Peyer's patch (tissue), 4 donors: ENCODE results near the gene CTNNBL1. TPM values are rescaled to one million over a fixed set of nuclear protein-coding genes. Genes with fewer than 3 reads are reported as not detected.
A peak's percentile ranks its signal among the peaks of the same experiment; 100 is the strongest.

Experiments used
- DNase-seq, 3 donors: peaks; one replicate each; pipeline ENCODE4 v3.0.0-alpha.2; 2017 to 2019
- H3K27ac ChIP-seq, 4 donors: fragments of 200-600 bp; sonication (generic); one replicate each; pipeline ENCODE4 v1.5.1; 2016 to 2019
- H3K27me3 ChIP-seq, 2 donors: fragments of 200-600 bp; sonication (generic); one replicate each; pipeline ENCODE4 v1.5.1; 2019
- H3K36me3 ChIP-seq, 3 donors: fragments of 200-600 bp; sonication (generic); one replicate each; pipeline ENCODE4 v1.5.1; 2016 to 2019
- H3K4me1 ChIP-seq, 4 donors: fragments of 200-600 bp; sonication (generic); one replicate each; pipeline ENCODE4 v1.5.1; 2016 to 2019
- H3K4me3 ChIP-seq, 4 donors: fragments of 200-600 bp; sonication (generic); 1 replicate in 3 of 4; 2 replicates in 1 of 4; pipeline ENCODE4 v1.5.1; 2016 to 2019; ENCODE audit warnings: mild to moderate bottlenecking in 1 of 4
- H3K9me3 ChIP-seq, 4 donors: fragments of 200-600 bp; sonication (generic); one replicate each; pipeline ENCODE4 v1.5.1; 2016 to 2019; ENCODE audit warnings: mild to moderate bottlenecking in 1 of 4
- CTCF ChIP-seq, 6 experiments: fragments of 450-650 bp in 4 of 6; fragments of 200-600 bp in 2 of 6; sonication (generic) in 1 of 6; IDR thresholded peaks; one replicate each; pipeline ENCODE4 v1.5.1; 2017 to 2019; ENCODE audit warnings: antibody characterized with exemption in 6 of 6, mild to moderate bottlenecking in 3 of 6, moderate library complexity in 1 of 6
- POLR2A ChIP-seq, 2 donors: fragments of 450-650 bp; IDR thresholded peaks; one replicate each; pipeline ENCODE4 v1.5.1; 2017; ENCODE audit warnings: antibody characterized with exemption in 2 of 2, mild to moderate bottlenecking in 2 of 2, moderate library complexity in 2 of 2
- total RNA-seq, 4 donors: library from RNA; depleted of rRNA; stranded (reverse); fragments of >200 nt; gene quantifications; one replicate each; pipeline ENCODE4 v1.1.0, GENCODE V29; 2016

CTNNBL1 gene
- total RNA-seq, 4 donors from 2014 or later: 16.3 to 30.2 (median 23.6) TPM

GRCh38 chr20:37899105-37900045 is 205.5 kb downstream of the CTNNBL1 start:
- TF ChIP-seq POLR2A (IDR thresholded peaks at IDR 0.05): no peak
- no peak for TF ChIP-seq CTCF (IDR thresholded peaks at IDR 0.05)
- Histone ChIP-seq H3K9me3 (no peaks in the 10 kb centered on the region), H3K27ac (no peak overlapping the region), H3K4me3 (no peak overlapping the region), H3K27me3 (peaks cover 0 to 12% of the 10 kb centered on the region in 2 donors), H3K36me3 (no peaks in the 10 kb centered on the region), H3K4me1 (peaks cover 0 to 16% (median 6%) of the 10 kb centered on the region in 4 donors)
- no peak for DNase-seq

DNA sequence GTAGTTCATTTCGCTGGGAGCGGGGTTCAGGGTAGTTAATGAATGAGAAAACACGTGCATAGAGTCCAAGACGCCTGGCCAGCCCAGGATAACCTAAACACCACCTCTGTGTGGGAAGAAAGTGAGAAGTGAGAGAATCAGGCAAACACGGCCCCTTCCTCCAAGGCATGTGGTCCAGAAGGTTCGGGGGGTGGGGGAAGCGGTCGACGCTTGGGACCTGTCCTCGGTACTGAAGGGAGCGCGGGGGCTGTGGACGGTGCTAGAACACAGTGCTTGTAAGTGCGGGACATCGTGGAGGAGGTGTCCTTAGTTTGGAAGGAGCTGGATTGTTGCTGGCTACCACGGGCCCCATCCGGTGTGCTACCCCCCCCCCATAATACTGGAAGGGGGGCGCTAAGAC is 207.4 kb downstream of the CTNNBL1 start:
- no peak for DNase-seq
- peaks cover 0 to 12% of the 10 kb centered on the region in 2 donors for H3K27me3 ChIP-seq
- H3K36me3 ChIP-seq: no peaks in the 10 kb centered on the region
- H3K4me1 ChIP-seq: peaks cover 0 to 16% (median 6%) of the 10 kb centered on the region in 4 donors
- H3K9me3 ChIP-seq: no peaks in the 10 kb centered on the region
- TF ChIP-seq POLR2A (IDR thresholded peaks at IDR 0.05): no peak
- TF ChIP-seq CTCF (IDR thresholded peaks at IDR 0.05): no peak
- H3K4me3 ChIP-seq: no peak overlapping the region
- H3K27ac ChIP-seq: no peak overlapping the region

DNA sequence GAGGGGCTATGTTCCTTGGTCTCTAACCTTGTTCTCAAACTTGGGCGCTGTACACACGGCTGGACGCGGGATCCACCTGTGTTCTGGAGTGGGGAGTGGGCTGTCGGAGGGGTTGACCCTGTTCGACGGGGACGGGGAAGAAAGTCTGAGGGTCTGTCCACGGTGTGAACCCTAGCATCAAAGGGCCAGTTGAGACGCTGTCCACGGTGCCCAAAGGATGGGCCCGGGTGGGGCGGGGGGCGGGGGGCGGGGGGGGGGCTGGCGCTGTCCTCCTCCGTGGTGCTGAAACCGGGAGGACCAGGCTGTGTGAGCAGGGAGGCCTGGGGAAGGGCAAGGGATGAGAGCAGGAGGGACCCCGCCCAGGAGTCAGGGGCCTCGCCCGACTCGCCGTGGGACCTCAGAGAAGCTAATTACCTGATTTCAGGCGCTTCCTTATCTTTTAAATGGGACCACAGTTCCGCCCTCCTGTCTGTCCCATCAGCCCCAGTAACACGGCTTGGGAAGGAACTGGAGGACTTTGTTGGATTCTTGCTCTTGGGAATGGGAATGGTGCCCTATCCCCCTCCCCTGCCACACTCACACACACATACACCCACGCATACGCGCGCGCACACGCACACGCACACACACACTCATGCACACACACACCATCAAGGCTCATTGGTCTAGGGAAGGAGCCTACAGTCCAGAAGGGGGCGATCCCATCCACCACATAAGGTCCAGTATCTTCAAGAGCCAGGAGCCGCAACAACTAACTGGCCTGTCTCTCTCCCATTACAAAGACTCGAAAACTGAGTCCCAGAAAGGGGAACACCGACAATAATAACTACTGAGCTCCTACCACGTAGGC is 208.0 kb downstream of the CTNNBL1 start:
- peaks cover 0 to 12% of the 10 kb centered on the region in 2 donors for H3K27me3 ChIP-seq

DNA sequence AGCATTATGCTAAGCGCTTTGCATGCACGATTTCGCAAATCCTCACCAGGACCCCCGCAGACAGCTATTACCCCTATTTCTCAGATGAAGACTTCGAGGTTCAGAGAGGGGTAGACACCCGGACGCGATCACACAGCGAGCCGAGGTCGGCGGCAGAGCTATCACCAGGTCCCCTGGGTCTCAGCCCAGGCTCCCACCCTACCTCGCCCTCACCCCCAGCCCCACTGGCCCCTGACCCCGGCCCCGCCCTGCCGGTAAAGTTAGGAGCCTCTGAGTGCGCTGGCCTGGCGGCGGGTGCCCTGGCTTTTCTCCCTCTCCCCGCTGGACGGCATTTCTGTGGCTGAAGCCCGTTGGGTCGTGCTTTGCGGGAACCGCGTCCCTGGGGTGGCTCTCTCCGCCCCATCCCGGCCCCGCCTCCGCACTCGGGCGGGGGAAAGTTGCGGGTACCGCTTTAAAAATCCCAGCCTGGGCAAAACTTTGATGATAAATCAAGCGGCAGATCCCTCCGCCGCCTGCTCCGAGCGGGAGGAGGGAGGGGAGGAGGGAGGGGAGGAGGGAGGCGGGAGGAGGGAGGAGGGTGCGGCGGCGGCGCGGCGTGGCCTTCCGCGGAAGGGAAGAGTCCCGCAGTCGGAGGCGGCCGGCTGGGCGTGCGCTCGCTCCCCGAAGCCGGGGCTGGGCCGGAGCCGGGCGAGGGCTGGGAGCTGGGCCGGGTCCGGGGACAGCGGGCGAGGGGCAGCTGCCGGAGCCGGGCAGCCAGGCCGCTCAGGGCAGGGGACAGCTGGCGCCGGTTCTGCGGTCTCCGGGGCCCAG is 208.9 kb downstream of the CTNNBL1 start, which contains the start of gene VSTM2L:
VSTM2L (plus strand) TSS at position 624 of the 810 bp plus-strand sequence. CDS start 224 bp downstream, outside the sequence.
- H3K4me3 ChIP-seq: peak within 1 kb of the TSS; percentile 17 to 46 (median 40)

More for the DNA sequence above, 208.0 kb downstream of the CTNNBL1 start:
- TF ChIP-seq CTCF (IDR thresholded peaks at IDR 0.05) (peak in 4 of 6 experiments; percentile 15 to 42 (median 28)), POLR2A (IDR thresholded peaks at IDR 0.05) (no peak)
- H3K9me3 ChIP-seq: no peaks in the 10 kb centered on the region
- no peaks in the 10 kb centered on the region for H3K36me3 ChIP-seq
- H3K27ac ChIP-seq: no peak overlapping the region
- H3K4me1 ChIP-seq: peaks cover 0 to 16% (median 6%) of the 10 kb centered on the region in 4 donors
- H3K4me3 ChIP-seq: no peak overlapping the region
- DNase-seq: peak in 2 of 3 donors; percentile 32 to 69

More for the DNA sequence above, 208.9 kb downstream of the CTNNBL1 start, which contains the start of gene VSTM2L:
- Histone ChIP-seq H3K9me3 (no peaks in the 10 kb centered on the region), H3K36me3 (no peaks in the 10 kb centered on the region), H3K27ac (no peak within 1 kb of the TSS), H3K4me1 (peaks cover 0 to 16% (median 6%) of the 10 kb centered on the region in 4 donors), H3K27me3 (peaks cover 0 to 12% of the 10 kb centered on the region in 2 donors)
- DNase-seq: no peak
- TF ChIP-seq CTCF (IDR thresholded peaks at IDR 0.05): no peak
- no peak for TF ChIP-seq POLR2A (IDR thresholded peaks at IDR 0.05)
